Lower leg skin (tissue), 4 donors: ENCODE measurements around the gene ARRDC5. TPM values are rescaled to one million over a fixed set of nuclear protein-coding genes. Genes with fewer than 3 reads are reported as not detected.
"Not testable (repeated sequence)": the region's sequence is repeated elsewhere in the genome, so short reads cannot be mapped to it uniquely, and the experiment has no call there.

Experiments
- DNase-seq, 2 donors: peaks; one replicate each; pipeline ENCODE4 v3.0.0-alpha.2; 2019; ENCODE audit warnings: low spot score in 2 of 2
- H3K4me3 ChIP-seq: fragments of 200-600 bp; sonication (generic); 2 replicates; pipeline ENCODE4 v1.5.1; 2017; ENCODE audit warnings: mild to moderate bottlenecking, low read depth; ENCODE audit not compliant: poor library complexity, severe bottlenecking
- CTCF ChIP-seq, 3 donors: fragments of 450-650 bp; IDR thresholded peaks; one replicate each; pipeline ENCODE4 v1.5.1; 2016; ENCODE audit warnings: antibody characterized with exemption in 3 of 3, mild to moderate bottlenecking in 3 of 3, moderate library complexity in 2 of 3
- POLR2A ChIP-seq, 2 donors: fragments of 450-650 bp; IDR thresholded peaks; one replicate each; pipeline ENCODE4 v1.6.1; 2016 to 2017; ENCODE audit warnings: antibody characterized with exemption in 2 of 2, mild to moderate bottlenecking in 1 of 2, moderate library complexity in 1 of 2
- WGBS, 2 donors: methylation state at CpG; one replicate each; pipeline ENCODE4 v1.1.5; 2018; 5-methylcytosine and 5-hydroxymethylcytosine counted together
- intact Hi-C: fragments of 100-400 bp; cut with DNase I; formaldehyde crosslinking; loops from one replicate; pipeline ENCODE4 v1.15.0; 2023; ENCODE audit warnings: low total_unique reads
- total RNA-seq, 4 donors: library from RNA; depleted of rRNA; stranded (reverse); fragments of >200 nt; gene quantifications; one replicate each; pipeline ENCODE4 v1.1.0, GENCODE V29; 2016

The ARRDC5 gene
- total RNA-seq, 4 donors from 2014 or later: 1.4 TPM; not detected in 3

- no peak for TF ChIP-seq POLR2A (IDR thresholded peaks at IDR 0.05)
- no peak for TF ChIP-seq CTCF (IDR thresholded peaks at IDR 0.05)
- intact Hi-C loops: loop anchor here (5.0 kb wide), 1 partner anchor 40 kb away; no protein-coding TSS in a partner anchor
- H3K4me3 ChIP-seq: no peak overlapping the region
- WGBS, 2 donors: 91 to 94% methylated on average over 6 of the region's 6 CpGs
- no peak for DNase-seq
These were observed 50.2 kb downstream of the ARRDC5 start for GRCh38 chr19:4852484-4852883.

GRCh38 chr19:4851551-4852290 lies 51.0 kb downstream of the ARRDC5 start:
- peak; percentile 42 to 93 for DNase-seq
- whole genome bisulfite sequencing, 2 donors: 77 to 84% methylated on average over 41 to 42 of the region's 42 CpGs
- peak in 1 of 3 donors; percentile 75 for TF ChIP-seq CTCF (IDR thresholded peaks at IDR 0.05)
- TF ChIP-seq POLR2A (IDR thresholded peaks at IDR 0.05): no peak
- H3K4me3 ChIP-seq: no peak overlapping the region
- intact Hi-C loops: loop anchor here (5.0 kb wide), 1 partner anchor 39 kb away; no protein-coding TSS in a partner anchor

GRCh38 chr19:4849019-4849418 lies 53.7 kb downstream of the ARRDC5 start:
- intact Hi-C loops: no loop called here
- 94 to 96% methylated on average over 7 of the region's 7 CpGs for WGBS, 2 donors
- no peak for TF ChIP-seq CTCF (IDR thresholded peaks at IDR 0.05)
- no peak overlapping the region for H3K4me3 ChIP-seq
- no peak for DNase-seq

- intact Hi-C loops: no loop called here
- no peak for TF ChIP-seq POLR2A (IDR thresholded peaks at IDR 0.05)
- no peak for TF ChIP-seq CTCF (IDR thresholded peaks at IDR 0.05)
- H3K4me3 ChIP-seq: no peak overlapping the region
- no peak for DNase-seq
- 96 to 97% methylated on average over 23 of the region's 23 CpGs for WGBS, 2 donors
These were observed 55.3 kb downstream of the ARRDC5 start for GRCh38 chr19:4847190-4847973.

GRCh38 chr19:4845975-4846374 lies 56.7 kb downstream of the ARRDC5 start:
- H3K4me3 ChIP-seq, intact Hi-C loops, DNase-seq: not testable (repeated sequence)
- WGBS, 2 donors: 56 to 73% methylated on average over 8 to 9 of the region's 9 CpGs
